ENCODE measurements around the gene IRGQ. TPM values are rescaled to one million over a fixed set of nuclear protein-coding genes. Genes with fewer than 3 reads are reported as not detected.

IRGQ gene
- total RNA-seq, 1 donor from 2014 or later = 27.4 TPM

- DNase-seq (ENCODE audit: low spot score) = no peak
- no peak for TF ChIP-seq CTCF (IDR thresholded peaks at IDR 0.05)
- no peak for TF ChIP-seq EZH2phosphoT487 (IDR thresholded peaks at IDR 0.05)
- TF ChIP-seq EZH2 (IDR thresholded peaks at IDR 0.05) = no peak
Measured at GRCh38 chr19:43618921-43619261, 23.0 kb upstream of the IRGQ start.

GRCh38 chr19:43616954-43617353 lies 21.0 kb upstream of the IRGQ start:
- Histone ChIP-seq H4K20me1 (ENCODE audit: low read depth) (peaks cover 5% of the 10 kb centered on the region), H3K36me3 (no peaks in the 10 kb centered on the region), H3F3A (ENCODE audit: low read depth) (peaks cover 29% of the 10 kb centered on the region), H3K4me1 (peaks cover 11% of the 10 kb centered on the region), H3K9me3 (ENCODE audit: low read depth) (no peaks in the 10 kb centered on the region), H3K27ac (no peak overlapping the region), H3K4me3 (no peak overlapping the region), H3K79me2 (ENCODE audit: low read depth) (peaks cover 81% of the 10 kb centered on the region), H2AFZ (replicated peaks) (no peak overlapping the region), H3K9ac (no peak overlapping the region), H3K27me3 (no peaks in the 10 kb centered on the region), H3K4me2 (no peak overlapping the region)
- Mint-ChIP-seq H3K4me1 (peaks cover 24% of the 10 kb centered on the region), H3K27ac (no peak overlapping the region), H3K4me3 (no peak overlapping the region), H3K9me3 (no peaks in the 10 kb centered on the region), H3K27me3 (ENCODE audit: insufficient read depth, low read depth) (peaks cover 5% of the 10 kb centered on the region), H3K36me3 (peaks cover 27% of the 10 kb centered on the region)
- DNase-seq (ENCODE audit: low spot score) = no peak
- TF ChIP-seq CTCF (IDR thresholded peaks at IDR 0.05) = no peak
- no peak for TF ChIP-seq EZH2phosphoT487 (IDR thresholded peaks at IDR 0.05)
- no peak for TF ChIP-seq EZH2 (IDR thresholded peaks at IDR 0.05)

More at GRCh38 chr19:43618921-43619261, 23.0 kb upstream of the IRGQ start:
- Histone ChIP-seq H3K36me3 (no peaks in the 10 kb centered on the region), H3K4me2 (peak overlapping the region; percentile 71), H3K27ac (peak overlapping the region; percentile 99), H3K27me3 (no peaks in the 10 kb centered on the region), H3K9ac (peak overlapping the region; percentile 75), H3K9me3 (ENCODE audit: low read depth) (no peaks in the 10 kb centered on the region), H3K4me1 (peaks cover 11% of the 10 kb centered on the region), H3F3A (ENCODE audit: low read depth) (peaks cover 37% of the 10 kb centered on the region), H2AFZ (replicated peaks) (peak overlapping the region; percentile 63), H4K20me1 (ENCODE audit: low read depth) (peaks cover 13% of the 10 kb centered on the region), H3K4me3 (peak overlapping the region; percentile 47), H3K79me2 (ENCODE audit: low read depth) (peaks cover 64% of the 10 kb centered on the region)
- Mint-ChIP-seq H3K4me3 (peak overlapping the region; percentile 92), H3K9me3 (no peaks in the 10 kb centered on the region), H3K27me3 (ENCODE audit: insufficient read depth, low read depth) (peaks cover 3% of the 10 kb centered on the region), H3K36me3 (peaks cover 17% of the 10 kb centered on the region), H3K4me1 (peaks cover 23% of the 10 kb centered on the region), H3K27ac (peak overlapping the region; percentile 97)

GRCh38 chr19:43616306-43616705 lies 20.4 kb upstream of the IRGQ start:
- Histone ChIP-seq H3F3A (ENCODE audit: low read depth) (peaks cover 29% of the 10 kb centered on the region), H4K20me1 (ENCODE audit: low read depth) (no peaks in the 10 kb centered on the region), H2AFZ (replicated peaks) (no peak overlapping the region), H3K4me3 (no peak overlapping the region), H3K9ac (no peak overlapping the region), H3K27ac (no peak overlapping the region), H3K4me1 (peaks cover 11% of the 10 kb centered on the region), H3K79me2 (ENCODE audit: low read depth) (peaks cover 83% of the 10 kb centered on the region), H3K36me3 (no peaks in the 10 kb centered on the region), H3K9me3 (ENCODE audit: low read depth) (no peaks in the 10 kb centered on the region), H3K4me2 (no peak overlapping the region), H3K27me3 (no peaks in the 10 kb centered on the region)
- peaks cover 25% of the 10 kb centered on the region for H3K4me1 Mint-ChIP-seq
- no peak for DNase-seq (ENCODE audit: low spot score)
- H3K9me3 Mint-ChIP-seq = no peaks in the 10 kb centered on the region
- no peak overlapping the region for H3K27ac Mint-ChIP-seq
- TF ChIP-seq EZH2phosphoT487 (IDR thresholded peaks at IDR 0.05) (no peak), EZH2 (IDR thresholded peaks at IDR 0.05) (no peak), CTCF (IDR thresholded peaks at IDR 0.05) (no peak)
- peaks cover 5% of the 10 kb centered on the region for H3K27me3 Mint-ChIP-seq (ENCODE audit: insufficient read depth, low read depth)
- peaks cover 29% of the 10 kb centered on the region for H3K36me3 Mint-ChIP-seq
- no peak overlapping the region for H3K4me3 Mint-ChIP-seq
